ENCODE measurements around the gene PRKRA. TPM values are rescaled to one million over a fixed set of nuclear protein-coding genes. Genes with fewer than 3 reads are reported as not detected.
"Not testable (repeated sequence)": the region's sequence is repeated elsewhere in the genome, so short reads cannot be mapped to it uniquely, and the experiment has no call there.

Gene PRKRA
- total RNA-seq, 2 donors from 2014 or later, result 56.7 to 75.2 TPM

- Mint-ChIP-seq H3K27me3 (ENCODE audit: low read depth) (no peaks in the 10 kb centered on the region), H3K4me3 (peak within 1 kb of the TSS; percentile 98 to 100), H3K27ac (peak within 1 kb of the TSS; percentile 98), H3K36me3 (ENCODE audit: insufficient read depth in 2 of 2) (peaks cover 0 to 3% of the 10 kb centered on the region in 2 donors), H3K4me1 (ENCODE audit: low read depth) (peaks cover 53% of the 10 kb centered on the region), H3K9me3 (no peaks in the 10 kb centered on the region)
- ATAC-seq (replicated peaks in 1 of 2) (peak; percentile 82 to 84), DNase-seq (peak; percentile 84)
These were observed 27.7 kb upstream of the PRKRA start, which contains the start of gene FKBP7 for GRCh38 chr2:178478439-178479274. FKBP7 (minus strand) TSS chr2:178478600; CDS start chr2:178478499, 101 bp downstream.

- Mint-ChIP-seq H3K27ac (peak overlapping the region; percentile 98), H3K9me3 (no peaks in the 10 kb centered on the region), H3K36me3 (ENCODE audit: insufficient read depth in 2 of 2) (peaks cover 0 to 3% of the 10 kb centered on the region in 2 donors), H3K4me3 (peak overlapping the region; percentile 98 to 100), H3K4me1 (ENCODE audit: low read depth) (peaks cover 53% of the 10 kb centered on the region), H3K27me3 (ENCODE audit: low read depth) (no peaks in the 10 kb centered on the region)
- DNase-seq, result peak in 1 of 2 donors; percentile 12
- no peak for ATAC-seq (replicated peaks in 1 of 2)
These were observed 27.1 kb upstream of the PRKRA start for GRCh38 chr2:178478130-178478438.

GRCh38 chr2:178477443-178478129, 26.6 kb upstream of the PRKRA start:
- Mint-ChIP-seq H3K36me3 (ENCODE audit: insufficient read depth in 2 of 2) (peaks cover 0 to 3% of the 10 kb centered on the region in 2 donors), H3K9me3 (no peaks in the 10 kb centered on the region), H3K4me3 (peak overlapping the region; percentile 98 to 100), H3K27ac (no peak overlapping the region), H3K4me1 (ENCODE audit: low read depth) (peaks cover 48% of the 10 kb centered on the region), H3K27me3 (ENCODE audit: low read depth) (no peaks in the 10 kb centered on the region)
- ATAC-seq (replicated peaks in 1 of 2) (no peak), DNase-seq (no peak)

- DNase-seq, result no peak
- H3K4me1 Mint-ChIP-seq (ENCODE audit: low read depth), result peaks cover 37% of the 10 kb centered on the region
These were observed 25.5 kb upstream of the PRKRA start for GRCh38 chr2:178476477-178476876.

GRCh38 chr2:178474560-178474959, 23.6 kb upstream of the PRKRA start:
- Mint-ChIP-seq H3K9me3 (no peaks in the 10 kb centered on the region), H3K27ac (no peak overlapping the region), H3K4me1 (ENCODE audit: low read depth) (peaks cover 27% of the 10 kb centered on the region), H3K27me3 (ENCODE audit: low read depth) (no peaks in the 10 kb centered on the region), H3K4me3 (no peak overlapping the region), H3K36me3 (ENCODE audit: insufficient read depth in 2 of 2) (peaks cover 0 to 3% of the 10 kb centered on the region in 2 donors)
- no peak for DNase-seq
- ATAC-seq (replicated peaks in 1 of 2), result no peak

More at GRCh38 chr2:178476477-178476876, 25.5 kb upstream of the PRKRA start:
- Mint-ChIP-seq H3K4me3 (no peak overlapping the region), H3K9me3 (no peaks in the 10 kb centered on the region), H3K27ac (no peak overlapping the region), H3K36me3 (ENCODE audit: insufficient read depth in 2 of 2) (peaks cover 0 to 3% of the 10 kb centered on the region in 2 donors), H3K27me3 (ENCODE audit: low read depth) (no peaks in the 10 kb centered on the region)
- no peak for ATAC-seq (replicated peaks in 1 of 2)

- Mint-ChIP-seq H3K4me1 (ENCODE audit: low read depth) (peaks cover 21% of the 10 kb centered on the region), H3K27me3 (ENCODE audit: low read depth) (no peaks in the 10 kb centered on the region), H3K36me3 (ENCODE audit: insufficient read depth in 2 of 2) (peaks cover 0 to 3% of the 10 kb centered on the region in 2 donors), H3K4me3 (no peak overlapping the region), H3K9me3 (no peaks in the 10 kb centered on the region), H3K27ac (no peak overlapping the region)
- DNase-seq (no peak), ATAC-seq (replicated peaks in 1 of 2) (no peak)
These were observed 23.0 kb upstream of the PRKRA start for GRCh38 chr2:178473931-178474330.

- H3K9me3 Mint-ChIP-seq, result no peaks in the 10 kb centered on the region
These were observed 22.4 kb upstream of the PRKRA start for GRCh38 chr2:178473373-178473772.

GRCh38 chr2:178471313-178471712, 20.3 kb upstream of the PRKRA start:
- not testable (repeated sequence) for DNase-seq; H3K4me3 Mint-ChIP-seq; H3K36me3 Mint-ChIP-seq (ENCODE audit: insufficient read depth in 2 of 2); ATAC-seq (replicated peaks in 1 of 2); H3K27me3 Mint-ChIP-seq (ENCODE audit: low read depth); H3K4me1 Mint-ChIP-seq (ENCODE audit: low read depth); H3K27ac Mint-ChIP-seq; H3K9me3 Mint-ChIP-seq

More at GRCh38 chr2:178473373-178473772, 22.4 kb upstream of the PRKRA start:
- no peak overlapping the region for H3K4me3 Mint-ChIP-seq
- no peak overlapping the region for H3K27ac Mint-ChIP-seq
- no peak for ATAC-seq (replicated peaks in 1 of 2)
- DNase-seq, result no peak
- H3K4me1 Mint-ChIP-seq (ENCODE audit: low read depth), result peaks cover 16% of the 10 kb centered on the region
- peaks cover 0 to 2% of the 10 kb centered on the region in 2 donors for H3K36me3 Mint-ChIP-seq (ENCODE audit: insufficient read depth in 2 of 2)
- H3K27me3 Mint-ChIP-seq (ENCODE audit: low read depth), result no peaks in the 10 kb centered on the region

GRCh38 chr2:178469219-178469849, 18.4 kb upstream of the PRKRA start:
- Mint-ChIP-seq H3K27me3 (ENCODE audit: low read depth) (no peaks in the 10 kb centered on the region), H3K9me3 (no peaks in the 10 kb centered on the region), H3K4me1 (ENCODE audit: low read depth) (no peaks in the 10 kb centered on the region), H3K4me3 (no peak overlapping the region), H3K36me3 (ENCODE audit: insufficient read depth in 2 of 2) (peaks cover 0 to 3% of the 10 kb centered on the region in 2 donors), H3K27ac (no peak overlapping the region)
- ATAC-seq (replicated peaks in 1 of 2) (no peak), DNase-seq (no peak)

GRCh38 chr2:178457390-178457886, 6.5 kb upstream of the PRKRA start:
- no peak overlapping the region for H3K4me3 Mint-ChIP-seq
- ATAC-seq (replicated peaks in 1 of 2), result no peak
- H3K9me3 Mint-ChIP-seq, result no peaks in the 10 kb centered on the region
- no peak overlapping the region for H3K27ac Mint-ChIP-seq
- DNase-seq, result no peak
- no peaks in the 10 kb centered on the region for H3K36me3 Mint-ChIP-seq (ENCODE audit: insufficient read depth in 2 of 2)
- H3K27me3 Mint-ChIP-seq (ENCODE audit: low read depth), result no peaks in the 10 kb centered on the region
- no peaks in the 10 kb centered on the region for H3K4me1 Mint-ChIP-seq (ENCODE audit: low read depth)

GRCh38 chr2:178455947-178456346, 5.0 kb upstream of the PRKRA start:
- Mint-ChIP-seq H3K4me3 (no peak overlapping the region), H3K36me3 (ENCODE audit: insufficient read depth in 2 of 2) (no peaks in the 10 kb centered on the region), H3K27ac (no peak overlapping the region), H3K4me1 (ENCODE audit: low read depth) (peaks cover 8% of the 10 kb centered on the region), H3K9me3 (no peaks in the 10 kb centered on the region), H3K27me3 (ENCODE audit: low read depth) (no peaks in the 10 kb centered on the region)
- no peak for DNase-seq
- ATAC-seq (replicated peaks in 1 of 2), result no peak

GRCh38 chr2:178452870-178453269, 1.9 kb upstream of the PRKRA start:
- H3K4me1 Mint-ChIP-seq (ENCODE audit: low read depth), result peaks cover 30% of the 10 kb centered on the region
- H3K4me3 Mint-ChIP-seq, result no peak overlapping the region
- no peak overlapping the region for H3K27ac Mint-ChIP-seq
- ATAC-seq (replicated peaks in 1 of 2) (no peak), DNase-seq (no peak)
- no peaks in the 10 kb centered on the region for H3K9me3 Mint-ChIP-seq
- no peaks in the 10 kb centered on the region for H3K27me3 Mint-ChIP-seq (ENCODE audit: low read depth)
- H3K36me3 Mint-ChIP-seq (ENCODE audit: insufficient read depth in 2 of 2), result peaks cover 5 to 14% of the 10 kb centered on the region in 2 donors

- H3K27ac Mint-ChIP-seq, result peak overlapping the region; percentile 46
- peaks cover 31% of the 10 kb centered on the region for H3K4me1 Mint-ChIP-seq (ENCODE audit: low read depth)
- H3K4me3 Mint-ChIP-seq, result peak overlapping the region; percentile 95 to 97
- no peaks in the 10 kb centered on the region for H3K27me3 Mint-ChIP-seq (ENCODE audit: low read depth)
- ATAC-seq (replicated peaks in 1 of 2), result no peak
- H3K36me3 Mint-ChIP-seq (ENCODE audit: insufficient read depth in 2 of 2), result peaks cover 5 to 15% of the 10 kb centered on the region in 2 donors
- H3K9me3 Mint-ChIP-seq, result no peaks in the 10 kb centered on the region
- DNase-seq, result no peak
These were observed 1.4 kb upstream of the PRKRA start for GRCh38 chr2:178452334-178452733.

Measured in activated T-cell treated with anti-CD3 and anti-CD28 coated beads, Interleukin-2, amount 50 U/mL, for 72 hours (primary cell).